Measurements from ENCODE around the gene ZFAND2B.

GRCh38 chr2:219165058-219165911 lies 41.3 kb upstream of the ZFAND2B start:
- TF ChIP-seq CTCF (IDR thresholded peaks at IDR 0.05 in 8 of 11, conservative IDR thresholded peaks at IDR 0.05 in 3 of 11) (no peak), POLR2AphosphoS5 (IDR thresholded peaks at IDR 0.05) (no peak)

Measured in spleen (tissue), 7 donors.